ENCODE results near the gene COL5A1.
"Not testable (repeated sequence)": the region's sequence is repeated elsewhere in the genome, so short reads cannot be mapped to it uniquely, and the experiment has no call there.

Gene COL5A1

DNA sequence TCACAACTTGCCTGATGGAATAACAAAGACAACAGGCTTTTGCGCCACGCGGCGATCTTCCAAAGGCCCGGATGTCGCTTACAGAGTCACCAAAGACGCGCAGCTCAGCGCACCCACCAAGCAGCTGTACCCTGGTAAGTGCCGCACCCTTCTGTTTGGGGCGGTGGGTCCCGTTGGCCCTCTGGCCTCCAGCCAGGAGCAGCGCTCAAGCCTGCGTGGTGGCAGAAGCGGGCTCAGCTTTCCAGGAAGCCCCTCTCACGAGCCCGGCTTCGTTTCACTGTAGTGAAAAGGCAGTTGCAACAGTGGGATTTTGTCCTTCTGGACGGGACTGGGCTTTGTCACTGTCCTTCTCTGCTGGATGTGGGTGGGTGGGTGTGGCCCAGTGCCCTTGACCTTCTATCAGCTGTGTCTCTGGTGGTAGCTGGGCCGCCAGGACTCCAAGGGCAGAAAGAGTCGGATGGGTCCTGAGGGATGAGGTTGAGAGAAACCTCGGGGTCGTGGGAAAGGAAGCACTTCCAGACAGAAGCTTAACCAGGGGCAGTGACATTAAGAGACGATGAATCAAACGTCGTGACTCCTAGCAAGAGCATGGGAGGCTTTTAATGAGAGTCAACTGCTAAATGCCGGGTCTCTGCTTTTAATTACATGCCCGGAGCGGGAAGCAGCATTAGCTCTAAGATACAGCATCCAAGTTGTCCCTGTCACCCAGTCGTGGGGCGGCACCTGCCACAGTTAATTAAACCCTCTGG lies 49.5 kb downstream of the COL5A1 start:
- no peak for DNase-seq (ENCODE audit: low read depth)

DNA sequence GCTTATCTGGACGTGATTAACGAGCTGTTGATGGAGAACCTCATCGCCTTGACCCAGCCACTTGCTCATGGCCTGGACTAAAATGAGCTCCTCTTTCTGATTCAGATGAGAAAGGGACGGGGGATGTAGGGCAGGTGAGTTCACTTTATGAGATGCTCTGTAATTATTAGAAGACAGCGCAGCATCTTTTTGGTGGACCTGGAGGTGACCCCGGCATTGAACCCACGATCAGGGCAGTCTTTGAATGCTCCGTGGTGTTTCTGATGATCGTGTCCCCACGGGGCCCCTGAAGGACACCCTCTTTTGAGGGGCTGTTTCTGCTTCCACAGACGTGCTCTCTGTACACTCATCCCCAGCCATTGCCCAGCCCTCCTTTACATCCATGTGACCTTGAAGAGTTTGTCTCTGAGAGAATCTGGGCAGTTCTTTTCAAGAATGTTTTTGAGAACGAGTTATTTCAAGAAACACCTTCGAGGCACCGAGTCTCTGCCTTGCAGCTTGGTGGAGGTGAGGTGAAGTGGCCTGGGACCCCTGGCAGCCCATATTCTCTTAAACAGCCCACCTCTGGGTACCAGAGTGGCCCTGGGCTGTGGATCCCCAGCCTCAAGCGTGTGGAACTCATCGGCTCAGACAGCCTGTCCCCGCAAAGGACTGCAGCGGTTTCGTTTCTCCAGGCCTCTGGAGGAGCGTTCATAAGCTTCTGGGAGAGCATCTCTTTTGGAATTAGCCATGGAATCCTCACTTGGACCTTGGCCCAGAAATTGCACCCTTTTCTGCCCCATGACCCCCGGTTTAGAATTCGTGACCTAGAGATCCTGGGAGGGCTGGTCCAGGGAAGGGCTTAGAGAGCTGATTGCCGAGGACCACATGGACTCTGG lies 50.3 kb downstream of the COL5A1 start:
- DNase-seq (ENCODE audit: low read depth), result no peak

DNA sequence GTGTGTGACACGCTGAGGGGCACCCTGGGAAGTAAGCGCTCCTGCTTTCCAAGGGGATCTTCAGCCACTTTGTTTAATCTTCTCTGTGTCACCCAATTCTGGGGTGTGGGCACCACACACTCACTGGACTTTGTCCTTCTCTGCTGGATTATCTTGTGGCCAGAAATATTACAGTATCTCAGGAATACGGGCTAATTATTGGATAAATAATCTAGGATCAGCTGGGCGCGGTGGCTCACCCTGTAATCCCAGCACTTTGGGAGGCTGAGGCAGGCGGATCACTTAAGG lies 50.9 kb downstream of the COL5A1 start:
- DNase-seq (ENCODE audit: low read depth), result no peak

DNA sequence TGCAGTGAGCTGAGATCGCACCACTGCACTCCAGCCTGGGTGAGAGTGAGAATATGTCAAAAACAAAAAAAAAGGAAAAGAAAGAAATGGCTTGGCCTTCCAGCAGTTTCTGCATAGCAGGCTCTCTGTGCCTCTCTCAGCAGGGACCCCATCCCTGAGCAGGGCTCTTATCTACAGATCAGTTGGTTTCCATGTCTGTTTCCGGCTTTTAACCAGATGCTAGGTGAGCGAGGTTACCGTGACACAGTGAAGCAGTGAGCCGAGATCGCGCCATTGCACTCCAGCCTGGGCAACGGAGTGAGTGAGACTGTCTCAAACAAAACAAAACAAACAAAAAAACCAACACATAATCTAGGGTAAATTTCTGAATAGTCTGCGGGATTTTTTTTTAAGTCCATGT lies 51.4 kb downstream of the COL5A1 start:
- no peak for DNase-seq (ENCODE audit: low read depth)

DNA sequence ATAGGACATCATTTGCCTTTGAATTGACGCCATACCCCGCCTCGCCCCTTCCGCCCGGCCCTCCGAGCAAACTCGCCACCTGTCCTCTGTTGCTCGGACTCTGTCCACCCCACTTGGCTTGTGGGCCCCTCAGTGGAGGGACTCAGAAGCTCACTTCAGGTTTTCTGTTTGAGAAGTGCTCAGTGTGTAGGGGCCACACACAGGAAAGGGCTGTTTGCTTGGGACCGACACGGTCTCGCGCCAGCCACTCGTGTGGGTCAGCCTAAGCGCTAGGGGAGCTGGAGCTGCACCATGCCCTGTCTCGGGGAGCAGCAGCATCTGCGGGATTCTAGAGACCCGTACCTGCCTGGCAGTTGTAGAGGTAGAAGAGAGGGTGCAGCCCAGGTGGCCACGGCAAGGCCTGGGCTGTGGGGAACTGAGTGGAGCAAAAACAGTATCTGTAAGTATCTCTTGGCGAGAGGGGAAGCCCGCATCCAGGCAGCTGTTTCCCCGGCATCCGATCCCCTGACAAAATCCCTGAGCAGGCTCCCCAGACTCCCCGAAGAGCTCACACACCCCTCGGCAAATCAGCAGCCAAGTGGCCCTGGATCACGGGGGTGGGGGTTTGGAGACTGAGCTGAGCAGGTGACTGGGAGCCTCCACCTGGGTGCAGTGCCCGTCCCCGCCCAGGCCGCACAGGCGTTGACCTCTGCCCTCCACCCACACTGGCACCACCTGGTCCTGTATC lies 52.2 kb downstream of the COL5A1 start:
- no peak for DNase-seq (ENCODE audit: low read depth)

DNA sequence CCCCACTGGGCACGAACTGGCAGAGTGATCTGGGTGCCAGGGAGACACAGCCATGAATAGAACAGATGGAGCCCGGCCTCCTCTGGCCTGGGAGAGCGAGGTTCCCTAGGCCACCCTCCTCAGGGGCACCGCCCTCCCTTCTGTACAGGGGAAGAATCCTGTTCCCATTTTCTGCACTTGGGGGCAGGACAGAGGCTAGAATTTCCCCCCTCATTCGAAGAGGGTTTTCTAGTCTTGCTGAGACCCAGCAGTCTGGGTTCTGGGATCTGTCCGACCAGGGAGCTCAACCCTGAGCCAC lies 52.7 kb downstream of the COL5A1 start:
- DNase-seq (ENCODE audit: low read depth), result no peak

DNA sequence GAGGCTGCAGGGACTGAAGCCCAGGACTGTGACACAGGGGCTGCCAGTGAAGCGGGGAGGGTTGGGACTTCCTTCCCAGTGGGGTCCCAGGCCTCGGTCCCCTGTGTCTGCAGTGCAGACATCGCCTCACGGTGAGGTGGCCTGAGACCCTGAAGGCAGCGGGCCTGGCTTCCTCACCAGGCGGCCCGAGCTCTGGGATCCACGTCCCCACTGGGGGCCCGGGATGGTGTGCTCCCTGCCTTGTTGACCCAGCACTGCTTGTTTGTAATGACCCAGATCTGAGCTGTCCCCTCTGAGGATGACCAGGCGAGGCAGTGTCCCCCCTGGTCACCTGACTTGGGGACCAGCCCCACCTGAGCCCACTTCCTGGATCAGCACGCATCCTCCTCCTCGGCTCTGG lies 53.1 kb downstream of the COL5A1 start:
- DNase-seq (ENCODE audit: low read depth), result no peak

DNA sequence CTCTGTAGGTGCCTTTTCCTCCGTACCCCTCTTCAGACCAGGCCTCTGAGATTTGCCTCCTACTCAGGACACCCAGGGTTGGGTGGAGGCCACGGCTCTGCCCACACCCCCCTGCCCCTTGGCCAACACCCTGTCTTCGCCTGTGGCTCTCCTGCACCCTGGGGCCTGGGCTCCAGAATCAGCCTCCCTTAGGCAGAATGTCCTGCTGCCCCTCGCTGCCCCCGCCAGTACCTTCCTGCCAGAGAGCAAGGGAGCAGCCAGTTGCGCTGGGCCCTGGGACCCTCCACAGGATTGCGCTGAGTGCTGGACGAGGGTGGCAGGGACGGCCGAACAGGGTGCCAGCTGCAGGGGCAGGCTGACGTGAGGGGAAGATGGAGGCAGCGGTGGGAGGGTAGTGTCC lies 53.5 kb downstream of the COL5A1 start:
- DNase-seq (ENCODE audit: low read depth), result no peak

DNA sequence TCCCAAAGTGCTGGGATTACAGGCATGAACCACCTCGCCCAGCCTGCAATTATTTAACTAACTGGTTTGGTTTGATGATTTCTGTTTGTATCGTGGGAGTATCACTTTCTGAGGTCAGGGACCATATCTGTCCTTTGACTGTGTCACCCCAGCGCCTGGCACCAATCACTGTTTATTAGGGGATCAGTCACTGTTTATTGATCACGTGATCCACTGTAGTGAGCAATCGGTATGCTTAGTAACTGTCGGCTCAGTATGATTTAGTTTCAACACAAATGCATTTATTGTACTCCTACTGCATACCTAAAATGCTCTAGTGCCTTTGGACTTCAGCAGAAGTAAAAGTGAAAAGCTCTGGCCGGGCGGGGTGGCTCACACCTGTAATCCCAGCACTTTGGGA lies 54.8 kb downstream of the COL5A1 start:
- no peak for DNase-seq (ENCODE audit: low read depth)

DNA sequence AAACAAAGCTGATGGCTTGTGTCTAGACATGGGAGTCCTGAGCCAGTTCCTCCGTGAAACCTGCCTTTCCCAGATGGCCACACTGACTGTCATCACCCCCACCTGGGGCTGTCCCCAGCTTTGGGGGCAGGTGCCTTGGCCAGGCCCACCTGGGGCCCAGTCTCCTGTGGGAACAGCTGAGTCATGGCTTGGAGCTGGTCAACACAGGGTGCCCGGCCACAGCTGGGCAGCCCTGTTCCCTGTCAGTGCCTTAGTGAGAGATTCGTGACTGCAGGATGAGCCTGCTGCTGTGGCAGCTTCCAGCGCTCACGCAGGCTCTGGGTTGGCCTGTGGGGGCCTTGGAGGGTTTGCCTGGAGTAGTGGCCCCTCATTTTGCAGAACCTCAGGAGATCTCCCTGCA lies 56.5 kb downstream of the COL5A1 start:
- no peak for DNase-seq (ENCODE audit: low read depth)

DNA sequence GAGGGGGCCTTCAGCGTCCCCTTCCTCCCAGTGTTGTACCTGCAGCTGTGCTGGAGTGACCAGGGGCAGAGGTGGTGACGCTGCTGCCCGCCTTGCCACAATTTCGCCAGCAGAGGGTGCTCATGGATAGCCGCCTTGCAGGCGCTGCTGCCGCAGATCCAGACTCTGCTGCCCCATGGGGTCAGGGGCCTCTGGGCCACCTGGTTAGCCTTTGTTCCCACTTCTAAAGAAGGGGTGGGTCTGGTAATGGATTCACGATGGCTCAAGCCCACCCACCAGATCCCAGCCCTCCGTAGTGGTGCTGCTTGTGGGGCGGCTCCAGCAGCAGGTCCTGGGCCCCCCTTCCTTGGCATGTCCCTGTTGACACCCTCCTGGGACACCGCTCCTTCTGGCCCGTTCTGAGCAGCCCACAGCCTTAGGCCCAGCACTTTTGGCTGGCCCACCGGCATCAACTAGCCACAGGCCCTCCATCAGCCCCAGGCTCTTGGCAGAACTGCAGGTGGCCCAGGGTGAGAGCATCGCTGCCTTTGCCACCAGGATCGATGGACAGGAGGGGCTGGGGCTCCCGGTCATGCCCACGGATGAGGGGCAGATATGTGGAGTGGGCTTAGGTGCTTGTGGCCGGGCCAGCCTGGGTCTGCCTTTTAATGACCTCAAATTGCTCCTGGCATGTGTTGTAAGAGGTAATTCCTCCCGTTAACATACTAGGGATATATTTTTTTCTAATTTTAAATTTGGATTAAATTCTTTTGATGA lies 57.2 kb downstream of the COL5A1 start:
- peak; percentile 62 for DNase-seq (ENCODE audit: low read depth)

DNA sequence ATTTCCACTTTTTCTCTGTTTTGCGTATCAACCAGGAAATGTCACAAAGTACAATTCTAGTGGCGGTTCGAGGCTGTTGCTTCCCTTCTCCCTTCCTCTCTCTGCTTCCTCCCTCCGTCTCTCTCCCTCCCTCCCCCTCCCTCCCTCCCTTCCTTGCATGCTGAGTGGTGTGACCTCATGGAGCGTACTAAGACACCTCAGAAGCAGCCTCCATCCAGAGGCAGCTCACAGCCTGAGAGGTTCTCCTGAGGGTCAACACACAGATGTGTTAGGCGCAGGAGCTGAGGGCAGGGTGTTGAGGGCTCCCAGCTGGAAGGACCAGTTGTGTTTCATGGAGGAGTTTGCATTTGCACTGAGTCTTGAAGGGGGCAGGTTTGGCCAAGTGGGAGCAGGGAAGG lies 57.7 kb downstream of the COL5A1 start:
- no peak for DNase-seq (ENCODE audit: low read depth)

DNA sequence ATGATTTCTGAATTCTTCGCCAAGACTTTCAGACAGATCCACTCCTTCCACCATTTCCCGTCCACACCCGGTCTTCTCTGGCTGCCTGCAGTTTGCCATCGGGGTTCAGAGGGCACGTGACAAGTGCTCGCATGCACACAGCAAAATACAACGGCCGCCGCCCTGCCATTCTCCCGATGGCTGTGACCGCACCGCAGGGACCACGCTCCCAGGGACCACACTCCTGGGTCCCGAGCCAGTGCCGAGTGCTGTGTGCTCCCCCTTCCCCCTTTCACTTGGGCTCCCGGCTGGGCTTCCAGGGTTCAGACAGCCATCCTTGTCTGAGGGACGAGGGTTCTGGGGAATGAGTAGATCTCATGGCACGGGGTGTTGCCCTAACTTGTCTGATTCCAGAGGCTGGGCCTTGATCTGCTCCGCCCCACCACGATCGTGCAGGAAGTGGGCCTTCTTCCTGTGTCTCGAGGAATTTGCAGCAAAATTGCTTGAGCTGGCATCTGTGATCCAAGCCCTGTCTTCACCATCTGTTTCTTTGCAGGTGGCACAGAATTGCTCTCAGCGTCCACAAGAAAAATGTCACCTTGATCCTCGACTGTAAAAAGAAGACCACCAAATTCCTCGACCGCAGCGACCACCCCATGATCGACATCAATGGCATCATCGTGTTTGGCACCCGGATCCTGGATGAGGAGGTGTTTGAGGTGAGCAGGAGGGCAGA lies 59.2 kb downstream of the COL5A1 start:
- no peak for DNase-seq (ENCODE audit: low read depth)

DNA sequence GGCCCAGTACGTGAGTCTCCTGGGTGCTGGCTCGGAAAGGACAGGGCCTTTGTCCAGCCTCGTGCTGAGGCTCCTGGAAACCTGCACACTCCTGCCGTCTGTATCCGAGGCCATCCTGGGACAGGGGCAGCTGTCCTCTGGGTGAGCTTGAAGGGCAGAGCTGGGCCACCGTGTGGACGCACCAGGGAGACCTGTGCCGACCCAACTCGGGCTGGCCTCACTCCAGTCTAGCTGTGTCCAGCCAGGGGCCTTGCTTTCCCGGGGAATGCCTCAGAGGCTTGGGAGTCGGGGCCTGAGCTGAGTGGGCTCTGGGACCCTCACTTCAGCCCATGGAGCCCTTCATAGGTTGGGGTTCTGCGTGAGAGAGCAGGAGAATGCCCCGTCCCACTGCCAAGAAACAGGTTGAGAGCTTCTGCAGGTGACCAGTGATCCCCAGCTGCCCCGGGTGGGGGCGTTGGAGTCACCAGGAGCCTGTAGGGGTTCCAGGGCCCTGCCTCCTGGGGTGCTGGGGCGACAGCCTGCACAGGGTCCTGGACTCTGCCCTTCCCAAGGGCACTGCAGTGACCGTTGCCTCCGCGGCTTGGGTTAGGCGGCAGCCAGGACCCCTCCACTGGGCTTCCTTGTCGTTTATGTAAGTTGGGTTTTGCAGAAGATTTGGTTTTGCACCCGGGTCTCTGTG lies 60.1 kb downstream of the COL5A1 start:
- DNase-seq (ENCODE audit: low read depth), result no peak

DNA sequence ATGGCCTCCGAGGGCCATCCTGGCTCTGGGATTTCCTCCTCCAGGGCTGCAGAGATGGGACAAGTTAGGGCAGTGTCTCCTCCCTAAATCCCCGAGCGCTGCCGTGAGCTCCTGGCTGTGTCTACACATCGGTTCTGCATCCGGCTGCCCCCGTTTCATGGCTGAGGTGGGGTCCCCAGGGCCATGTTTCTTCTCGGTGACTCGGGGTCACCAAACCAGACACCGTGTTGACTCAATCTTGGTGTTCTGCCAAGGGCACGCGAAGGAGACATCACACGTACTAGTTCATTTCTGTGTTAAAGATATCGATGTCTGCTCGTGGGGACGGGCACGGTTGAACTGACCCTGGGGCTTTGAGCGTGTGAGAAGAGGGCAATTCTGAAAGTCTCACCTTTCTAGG lies 60.7 kb downstream of the COL5A1 start:
- DNase-seq (ENCODE audit: low read depth), result no peak

DNA sequence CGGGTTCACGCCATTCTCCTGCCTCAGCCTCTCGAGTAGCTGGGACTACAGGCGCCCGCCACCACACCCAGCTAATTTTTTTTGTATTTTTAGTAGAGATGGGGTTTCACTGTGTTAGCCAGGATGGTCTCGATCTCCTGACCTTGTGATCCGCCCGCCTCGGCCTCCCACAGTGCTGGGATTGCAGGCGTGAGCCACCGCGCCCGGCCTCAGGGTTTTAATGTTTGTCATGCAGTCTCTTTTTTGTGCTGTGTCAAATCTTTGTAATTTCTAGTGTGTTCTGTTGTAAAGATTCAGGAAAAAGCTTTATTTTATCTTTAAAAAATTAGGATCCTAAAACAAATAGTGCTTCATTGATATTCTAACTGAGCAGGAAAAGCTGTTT lies 62.1 kb downstream of the COL5A1 start:
- not testable (repeated sequence) for DNase-seq (ENCODE audit: low read depth)

DNA sequence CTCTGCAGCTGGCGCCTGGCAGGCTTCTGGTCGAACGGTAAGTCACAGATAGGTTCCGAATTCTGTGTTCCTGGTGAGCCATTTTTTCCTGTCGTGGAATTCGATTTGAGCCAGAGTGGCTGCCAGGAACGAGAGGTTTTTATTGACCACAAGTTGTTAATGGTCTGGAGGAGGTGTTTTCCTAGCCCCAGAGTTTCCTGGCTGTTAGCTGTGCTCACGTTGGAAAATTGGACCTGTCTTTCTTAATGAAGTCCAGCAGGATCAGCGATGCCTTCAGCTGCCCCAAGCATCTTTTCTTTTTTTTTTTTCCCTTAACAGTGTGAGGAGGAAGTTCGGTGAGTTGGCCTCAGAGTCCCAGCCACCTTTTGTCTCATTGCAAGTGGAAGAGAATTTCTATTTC lies 62.9 kb downstream of the COL5A1 start:
- DNase-seq (ENCODE audit: low read depth), result no peak

DNA sequence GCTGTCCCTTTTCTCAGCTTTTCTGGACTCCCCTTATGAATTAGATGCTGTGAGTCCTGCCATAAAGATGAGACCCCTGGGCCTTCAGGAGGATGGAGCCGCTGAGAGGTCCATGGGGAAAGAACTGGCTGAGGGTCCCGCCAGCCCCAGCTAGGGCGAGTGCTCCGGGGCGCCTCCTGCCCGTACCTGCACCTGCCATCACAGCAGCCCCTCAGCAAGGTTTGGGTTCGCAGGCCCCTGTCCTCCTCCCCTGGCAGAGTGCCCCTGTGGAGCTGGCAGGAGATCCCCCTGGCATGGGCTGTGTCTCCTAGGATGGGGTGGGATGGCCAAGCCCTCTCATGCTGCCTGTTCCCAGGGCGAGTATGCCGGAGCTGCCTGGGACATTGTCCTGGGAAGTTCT lies 64.2 kb downstream of the COL5A1 start:
- no peak for DNase-seq (ENCODE audit: low read depth)

DNA sequence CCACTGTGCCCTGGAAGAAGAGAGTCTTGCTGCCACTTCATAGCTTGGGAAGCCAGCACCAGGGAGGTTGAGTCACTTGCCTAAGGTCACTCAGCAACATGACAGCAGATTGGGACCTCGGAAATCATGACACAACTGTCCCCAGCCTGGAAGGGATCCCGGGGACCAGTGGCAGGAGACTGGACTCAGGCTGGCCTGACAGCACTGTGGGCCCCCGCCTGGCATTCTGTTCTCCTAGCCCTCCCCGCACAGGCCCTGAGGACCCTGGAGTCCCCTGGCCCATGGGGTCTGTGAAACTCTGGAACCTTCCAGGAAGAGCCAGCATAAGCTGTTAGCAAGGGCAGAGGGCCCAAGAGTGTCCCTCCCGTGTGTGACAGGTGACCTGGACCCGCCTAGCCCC lies 64.9 kb downstream of the COL5A1 start:
- no peak for DNase-seq (ENCODE audit: low read depth)

DNA sequence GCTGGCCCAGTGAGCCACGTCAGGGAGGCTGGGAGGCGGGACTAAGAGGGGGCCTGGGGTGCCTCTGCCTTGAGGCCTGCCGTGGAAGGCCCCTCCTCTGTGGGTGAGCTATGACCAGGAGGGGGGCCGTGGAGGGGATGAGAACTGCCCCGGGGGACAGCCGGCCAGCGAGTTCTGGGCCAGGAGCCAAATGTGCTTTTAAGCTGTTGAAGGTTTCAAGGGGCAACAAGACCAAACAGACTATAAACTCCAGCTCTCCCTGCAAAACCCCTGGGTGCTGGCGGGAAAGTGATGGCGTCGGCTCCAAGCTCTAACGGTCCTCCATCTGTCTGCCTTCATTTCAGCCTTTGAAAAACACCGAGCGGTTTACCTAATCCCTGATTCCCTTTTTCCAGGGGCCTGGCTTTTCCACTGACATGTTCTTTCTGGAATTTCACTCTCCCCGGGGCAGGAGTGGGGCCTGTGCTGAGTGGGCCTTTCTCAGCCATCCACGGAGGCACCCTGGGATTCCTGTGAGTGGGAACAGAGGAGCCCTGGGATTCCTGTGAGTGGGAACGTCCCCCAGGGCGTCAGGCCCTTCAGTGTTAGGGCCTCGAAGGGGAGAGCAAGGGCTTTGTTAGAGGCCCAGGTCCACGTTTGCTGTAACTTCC lies 65.6 kb downstream of the COL5A1 start:
- DNase-seq (ENCODE audit: low read depth), result peak; percentile 61

Measured in ELR (cell line).